ENCODE data around the gene SLC26A11.

SLC26A11 gene

DNA sequence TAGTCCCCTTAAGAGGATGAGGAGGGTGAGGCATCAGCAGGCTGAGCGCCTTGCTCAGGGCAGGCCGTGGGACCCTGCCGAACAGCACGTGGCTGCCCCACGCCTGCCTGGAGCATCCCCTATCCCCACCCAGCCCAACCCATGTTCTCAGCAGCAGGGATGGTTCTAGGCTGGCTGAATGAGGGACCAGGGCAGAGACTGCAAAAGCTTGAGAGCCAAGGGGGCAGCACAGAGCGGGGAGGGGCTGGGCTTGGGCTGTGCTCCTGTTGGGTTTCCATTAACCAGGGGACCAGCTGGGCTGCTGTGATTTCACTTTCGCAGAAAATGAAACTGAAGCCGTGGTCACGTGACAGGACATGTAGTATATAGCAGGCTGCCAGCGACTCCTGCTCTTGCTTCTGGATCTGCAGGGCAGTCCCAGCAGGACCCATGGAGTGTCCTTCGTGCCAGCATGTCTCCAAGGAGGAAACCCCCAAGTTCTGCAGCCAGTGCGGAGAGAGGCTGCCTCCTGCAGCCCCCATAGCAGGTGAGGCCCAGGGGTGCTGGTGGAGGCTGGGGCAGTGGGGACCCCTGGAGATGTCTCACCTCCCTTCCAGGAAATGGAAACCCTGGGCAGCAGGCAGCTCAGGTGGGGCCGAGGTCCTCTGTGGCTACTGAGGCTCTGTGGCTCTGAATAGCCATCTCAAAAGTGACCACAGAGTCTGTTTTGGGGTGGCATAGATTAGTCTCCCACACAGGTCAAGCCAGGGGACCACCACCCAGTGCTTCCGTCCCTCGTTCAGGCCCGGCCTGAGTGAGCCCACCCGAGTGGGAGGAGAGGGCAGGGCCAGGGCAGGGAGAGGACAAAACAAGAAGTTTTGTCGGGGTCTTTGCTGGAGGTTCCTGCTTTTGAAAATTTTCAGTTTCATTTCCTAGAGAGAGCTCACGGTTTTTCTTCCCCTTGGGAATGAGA is 43.3 kb downstream of the SLC26A11 start:
- no peak for ATAC-seq
- TF ChIP-seq TCF4 (CRISPR knock-in tag; IDR thresholded peaks at IDR 0.05; ENCODE audit: borderline replicate concordance): no peak
- no peak for TF ChIP-seq TOX (CRISPR knock-in tag; IDR thresholded peaks at IDR 0.05; ENCODE audit: borderline replicate concordance)
- TF ChIP-seq, protein P1, sequence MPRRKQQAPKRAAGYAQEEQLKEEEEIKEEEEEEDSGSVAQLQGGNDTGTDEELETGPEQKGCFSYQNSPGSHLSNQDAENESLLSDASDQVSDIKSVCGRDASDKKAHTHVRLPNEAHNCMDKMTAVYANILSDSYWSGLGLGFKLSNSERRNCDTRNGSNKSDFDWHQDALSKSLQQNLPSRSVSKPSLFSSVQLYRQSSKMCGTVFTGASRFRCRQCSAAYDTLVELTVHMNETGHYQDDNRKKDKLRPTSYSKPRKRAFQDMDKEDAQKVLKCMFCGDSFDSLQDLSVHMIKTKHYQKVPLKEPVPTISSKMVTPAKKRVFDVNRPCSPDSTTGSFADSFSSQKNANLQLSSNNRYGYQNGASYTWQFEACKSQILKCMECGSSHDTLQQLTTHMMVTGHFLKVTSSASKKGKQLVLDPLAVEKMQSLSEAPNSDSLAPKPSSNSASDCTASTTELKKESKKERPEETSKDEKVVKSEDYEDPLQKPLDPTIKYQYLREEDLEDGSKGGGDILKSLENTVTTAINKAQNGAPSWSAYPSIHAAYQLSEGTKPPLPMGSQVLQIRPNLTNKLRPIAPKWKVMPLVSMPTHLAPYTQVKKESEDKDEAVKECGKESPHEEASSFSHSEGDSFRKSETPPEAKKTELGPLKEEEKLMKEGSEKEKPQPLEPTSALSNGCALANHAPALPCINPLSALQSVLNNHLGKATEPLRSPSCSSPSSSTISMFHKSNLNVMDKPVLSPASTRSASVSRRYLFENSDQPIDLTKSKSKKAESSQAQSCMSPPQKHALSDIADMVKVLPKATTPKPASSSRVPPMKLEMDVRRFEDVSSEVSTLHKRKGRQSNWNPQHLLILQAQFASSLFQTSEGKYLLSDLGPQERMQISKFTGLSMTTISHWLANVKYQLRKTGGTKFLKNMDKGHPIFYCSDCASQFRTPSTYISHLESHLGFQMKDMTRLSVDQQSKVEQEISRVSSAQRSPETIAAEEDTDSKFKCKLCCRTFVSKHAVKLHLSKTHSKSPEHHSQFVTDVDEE (CRISPR knock-in tag; IDR thresholded peaks at IDR 0.05): no peak
- TF ChIP-seq OSR1 (CRISPR knock-in tag; IDR thresholded peaks at IDR 0.05): no peak
- TF ChIP-seq GLIS3 (CRISPR knock-in tag; IDR thresholded peaks at IDR 0.05): no peak
- no peak for TF ChIP-seq RARB (CRISPR knock-in tag; IDR thresholded peaks at IDR 0.05)
- TF ChIP-seq PPARA (CRISPR knock-in tag; IDR thresholded peaks at IDR 0.05; ENCODE audit: borderline replicate concordance): no peak
- TF ChIP-seq, protein P2, sequence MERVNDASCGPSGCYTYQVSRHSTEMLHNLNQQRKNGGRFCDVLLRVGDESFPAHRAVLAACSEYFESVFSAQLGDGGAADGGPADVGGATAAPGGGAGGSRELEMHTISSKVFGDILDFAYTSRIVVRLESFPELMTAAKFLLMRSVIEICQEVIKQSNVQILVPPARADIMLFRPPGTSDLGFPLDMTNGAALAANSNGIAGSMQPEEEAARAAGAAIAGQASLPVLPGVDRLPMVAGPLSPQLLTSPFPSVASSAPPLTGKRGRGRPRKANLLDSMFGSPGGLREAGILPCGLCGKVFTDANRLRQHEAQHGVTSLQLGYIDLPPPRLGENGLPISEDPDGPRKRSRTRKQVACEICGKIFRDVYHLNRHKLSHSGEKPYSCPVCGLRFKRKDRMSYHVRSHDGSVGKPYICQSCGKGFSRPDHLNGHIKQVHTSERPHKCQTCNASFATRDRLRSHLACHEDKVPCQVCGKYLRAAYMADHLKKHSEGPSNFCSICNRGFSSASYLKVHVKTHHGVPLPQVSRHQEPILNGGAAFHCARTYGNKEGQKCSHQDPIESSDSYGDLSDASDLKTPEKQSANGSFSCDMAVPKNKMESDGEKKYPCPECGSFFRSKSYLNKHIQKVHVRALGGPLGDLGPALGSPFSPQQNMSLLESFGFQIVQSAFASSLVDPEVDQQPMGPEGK (CRISPR knock-in tag; IDR thresholded peaks at IDR 0.05; ENCODE audit: borderline replicate concordance): no peak

DNA sequence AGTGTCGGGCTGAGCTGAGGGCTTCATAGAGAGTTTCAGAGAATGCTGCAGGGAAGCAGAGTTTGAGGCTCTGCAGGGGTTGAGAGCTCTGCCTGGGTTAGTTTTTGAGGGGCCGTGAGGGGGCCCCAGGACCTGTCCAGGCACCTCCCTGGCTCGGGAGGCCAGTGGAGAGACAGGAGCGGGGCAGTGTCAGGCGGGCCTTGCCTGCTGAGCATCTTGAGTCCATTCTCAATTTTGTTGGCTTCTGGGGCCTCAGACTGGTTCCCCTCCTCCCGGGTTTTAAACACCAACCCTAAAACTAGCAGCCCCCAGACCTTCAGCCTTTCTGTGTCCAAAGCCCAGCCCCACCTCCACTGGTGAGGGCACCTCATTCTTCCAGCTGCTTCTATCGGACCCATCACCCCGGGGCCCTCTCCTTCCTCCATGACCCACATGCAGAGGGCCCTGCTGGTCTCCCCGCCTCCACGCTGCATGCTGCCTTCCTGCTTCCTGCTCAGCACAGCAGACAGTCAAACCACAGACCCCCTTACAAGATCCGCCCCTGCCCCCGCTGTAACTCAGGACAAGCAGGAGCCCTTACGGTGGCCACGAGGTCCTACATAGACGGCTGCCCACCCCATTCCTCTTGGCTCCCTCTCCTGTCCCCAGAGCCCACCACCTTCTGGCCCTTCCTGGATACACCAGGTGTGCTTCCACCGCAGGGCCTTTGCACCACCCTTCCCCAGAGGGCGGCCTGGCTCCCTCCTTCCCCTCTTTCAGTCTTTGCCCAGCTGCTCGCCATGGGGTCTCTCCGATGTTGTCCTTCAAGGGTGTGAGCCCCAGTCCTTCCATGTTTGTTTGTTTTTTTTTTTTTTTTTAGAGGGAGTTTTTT is 44.2 kb downstream of the SLC26A11 start:
- ATAC-seq: no peak
- TF ChIP-seq OSR1 (CRISPR knock-in tag; IDR thresholded peaks at IDR 0.05) (no peak), ZFP3 (CRISPR knock-in tag; IDR thresholded peaks at IDR 0.05) (no peak), GLIS3 (CRISPR knock-in tag; IDR thresholded peaks at IDR 0.05) (no peak), TOX (CRISPR knock-in tag; IDR thresholded peaks at IDR 0.05; ENCODE audit: borderline replicate concordance) (no peak), SNAI2 (CRISPR knock-in tag; IDR thresholded peaks at IDR 0.05) (no peak), TCF4 (CRISPR knock-in tag; IDR thresholded peaks at IDR 0.05; ENCODE audit: borderline replicate concordance) (no peak), CSDC2 (CRISPR knock-in tag; IDR thresholded peaks at IDR 0.05) (no peak), ZNF565 (CRISPR knock-in tag; conservative IDR thresholded peaks at IDR 0.05; ENCODE audit: low read depth) (no peak), BACH2 (CRISPR knock-in tag; IDR thresholded peaks at IDR 0.05; ENCODE audit: borderline replicate concordance) (no peak), ESRRG (CRISPR knock-in tag; IDR thresholded peaks at IDR 0.05) (no peak), ZNF70 (CRISPR knock-in tag; IDR thresholded peaks at IDR 0.05) (no peak), ISL1 (CRISPR knock-in tag; IDR thresholded peaks at IDR 0.05) (no peak)
- TF ChIP-seq, protein P1 (CRISPR knock-in tag; IDR thresholded peaks at IDR 0.05): no peak
- TF ChIP-seq, protein P3, sequence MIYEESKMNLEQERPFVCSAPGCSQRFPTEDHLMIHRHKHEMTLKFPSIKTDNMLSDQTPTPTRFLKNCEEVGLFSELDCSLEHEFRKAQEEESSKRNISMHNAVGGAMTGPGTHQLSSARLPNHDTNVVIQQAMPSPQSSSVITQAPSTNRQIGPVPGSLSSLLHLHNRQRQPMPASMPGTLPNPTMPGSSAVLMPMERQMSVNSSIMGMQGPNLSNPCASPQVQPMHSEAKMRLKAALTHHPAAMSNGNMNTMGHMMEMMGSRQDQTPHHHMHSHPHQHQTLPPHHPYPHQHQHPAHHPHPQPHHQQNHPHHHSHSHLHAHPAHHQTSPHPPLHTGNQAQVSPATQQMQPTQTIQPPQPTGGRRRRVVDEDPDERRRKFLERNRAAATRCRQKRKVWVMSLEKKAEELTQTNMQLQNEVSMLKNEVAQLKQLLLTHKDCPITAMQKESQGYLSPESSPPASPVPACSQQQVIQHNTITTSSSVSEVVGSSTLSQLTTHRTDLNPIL (CRISPR knock-in tag; IDR thresholded peaks at IDR 0.05; ENCODE audit: low read depth): no peak
- TF ChIP-seq, protein P4, sequence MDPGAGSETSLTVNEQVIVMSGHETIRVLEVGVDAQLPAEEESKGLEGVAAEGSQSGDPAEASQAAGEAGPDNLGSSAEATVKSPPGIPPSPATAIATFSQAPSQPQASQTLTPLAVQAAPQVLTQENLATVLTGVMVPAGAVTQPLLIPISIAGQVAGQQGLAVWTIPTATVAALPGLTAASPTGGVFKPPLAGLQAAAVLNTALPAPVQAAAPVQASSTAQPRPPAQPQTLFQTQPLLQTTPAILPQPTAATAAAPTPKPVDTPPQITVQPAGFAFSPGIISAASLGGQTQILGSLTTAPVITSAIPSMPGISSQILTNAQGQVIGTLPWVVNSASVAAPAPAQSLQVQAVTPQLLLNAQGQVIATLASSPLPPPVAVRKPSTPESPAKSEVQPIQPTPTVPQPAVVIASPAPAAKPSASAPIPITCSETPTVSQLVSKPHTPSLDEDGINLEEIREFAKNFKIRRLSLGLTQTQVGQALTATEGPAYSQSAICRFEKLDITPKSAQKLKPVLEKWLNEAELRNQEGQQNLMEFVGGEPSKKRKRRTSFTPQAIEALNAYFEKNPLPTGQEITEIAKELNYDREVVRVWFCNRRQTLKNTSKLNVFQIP (CRISPR knock-in tag; IDR thresholded peaks at IDR 0.05; ENCODE audit: borderline replicate concordance, low read depth): no peak
